ENCODE results near the gene PEA15. TPM values are rescaled to one million over a fixed set of nuclear protein-coding genes. Genes with fewer than 3 reads are reported as not detected.
A peak's percentile ranks its signal among the peaks of the same experiment; 100 is the strongest.

Gene PEA15
- total RNA-seq, 1 donor from 2014 or later, result 75.1 TPM

- no peak for DNase-seq (ENCODE audit: low read depth, low spot score)
These were observed 3.6 kb downstream of the PEA15 start for GRCh38 chr1:160208557-160209320.

- DNase-seq (ENCODE audit: low read depth, low spot score), result no peak
These were observed 4.3 kb downstream of the PEA15 start for GRCh38 chr1:160209321-160210046.

GRCh38 chr1:160210561-160210960 lies 5.4 kb downstream of the PEA15 start:
- no peak for DNase-seq (ENCODE audit: low read depth, low spot score)

- no peak for DNase-seq (ENCODE audit: low read depth, low spot score)
These were observed 6.0 kb downstream of the PEA15 start for GRCh38 chr1:160211046-160211790.

- DNase-seq (ENCODE audit: low read depth, low spot score), result no peak
These were observed 9.4 kb downstream of the PEA15 start for GRCh38 chr1:160214481-160215140.

- no peak for DNase-seq (ENCODE audit: low read depth, low spot score)
These were observed 11.1 kb downstream of the PEA15 start for GRCh38 chr1:160216301-160216700.

- no peak for DNase-seq (ENCODE audit: low read depth, low spot score)
These were observed 12.4 kb downstream of the PEA15 start for GRCh38 chr1:160217481-160218051.

GRCh38 chr1:160219062-160219929 lies 14.1 kb downstream of the PEA15 start:
- DNase-seq (ENCODE audit: low read depth, low spot score), result peak; percentile 44

GRCh38 chr1:160220301-160220700 lies 15.1 kb downstream of the PEA15 start:
- no peak for DNase-seq (ENCODE audit: low read depth, low spot score)

- no peak for DNase-seq (ENCODE audit: low read depth, low spot score)
These were observed 15.9 kb downstream of the PEA15 start for GRCh38 chr1:160221089-160221488.

GRCh38 chr1:160222546-160222945 lies 17.4 kb downstream of the PEA15 start:
- no peak for DNase-seq (ENCODE audit: low read depth, low spot score)

- DNase-seq (ENCODE audit: low read depth, low spot score), result no peak
These were observed 19.4 kb downstream of the PEA15 start for GRCh38 chr1:160224606-160225005.

- DNase-seq (ENCODE audit: low read depth, low spot score), result no peak
These were observed 20.2 kb downstream of the PEA15 start for GRCh38 chr1:160225345-160225744.

- DNase-seq (ENCODE audit: low read depth, low spot score), result no peak
These were observed 21.4 kb downstream of the PEA15 start for GRCh38 chr1:160226623-160227022.

- DNase-seq (ENCODE audit: low read depth, low spot score), result no peak
These were observed 21.9 kb downstream of the PEA15 start for GRCh38 chr1:160227034-160227433.

GRCh38 chr1:160227561-160227960 lies 22.4 kb downstream of the PEA15 start:
- DNase-seq (ENCODE audit: low read depth, low spot score), result no peak

GRCh38 chr1:160228431-160228830 lies 23.2 kb downstream of the PEA15 start:
- no peak for DNase-seq (ENCODE audit: low read depth, low spot score)

- DNase-seq (ENCODE audit: low read depth, low spot score), result no peak
These were observed 27.7 kb downstream of the PEA15 start for GRCh38 chr1:160232911-160233310.

- no peak for DNase-seq (ENCODE audit: low read depth, low spot score)
These were observed 31.6 kb downstream of the PEA15 start for GRCh38 chr1:160236806-160237205.

- DNase-seq (ENCODE audit: low read depth, low spot score), result no peak
These were observed 32.4 kb downstream of the PEA15 start for GRCh38 chr1:160237558-160237957.
